Peyer's patch (tissue), 4 donors: ENCODE data around the gene SOX18.

Experiments used
- CTCF ChIP-seq, 6 experiments: fragments of 450-650 bp in 4 of 6; fragments of 200-600 bp in 2 of 6; sonication (generic) in 1 of 6; IDR thresholded peaks; one replicate each; pipeline ENCODE4 v1.5.1; 2017 to 2019; ENCODE audit warnings: antibody characterized with exemption in 6 of 6, mild to moderate bottlenecking in 3 of 6, moderate library complexity in 1 of 6
- POLR2A ChIP-seq, 2 donors: fragments of 450-650 bp; IDR thresholded peaks; one replicate each; pipeline ENCODE4 v1.5.1; 2017; ENCODE audit warnings: antibody characterized with exemption in 2 of 2, mild to moderate bottlenecking in 2 of 2, moderate library complexity in 2 of 2

GRCh38 chr20:64024141-64024990, 25.1 kb downstream of the SOX18 start:
- TF ChIP-seq POLR2A (IDR thresholded peaks at IDR 0.05) (no peak), CTCF (IDR thresholded peaks at IDR 0.05) (no peak)
